Sigmoid colon (tissue), 3 donors: ENCODE data around the gene S1PR3.

Experiments
- CTCF ChIP-seq, 4 experiments: fragments of 450-650 bp in 3 of 4; fragments of 200-600 bp in 1 of 4; IDR thresholded peaks; one replicate each; pipeline ENCODE4 v1.5.1; 2016 to 2019; ENCODE audit warnings: antibody characterized with exemption in 4 of 4, mild to moderate bottlenecking in 3 of 4, moderate library complexity in 2 of 4
- POLR2A ChIP-seq, 2 donors: fragments of 450-650 bp; IDR thresholded peaks; one replicate each; pipeline ENCODE4 v1.6.1; 2016; ENCODE audit warnings: antibody characterized with exemption in 2 of 2, mild to moderate bottlenecking in 2 of 2, moderate library complexity in 2 of 2

- TF ChIP-seq CTCF (IDR thresholded peaks at IDR 0.05) = no peak
- TF ChIP-seq POLR2A (IDR thresholded peaks at IDR 0.05) = no peak
Observed at GRCh38 chr9:89026876-89027275, 35.6 kb downstream of the S1PR3 start.
